IPS-NIHi7 (cell line): Measurements from ENCODE around the gene BANP.
"Not testable (repeated sequence)": the region's sequence is repeated elsewhere in the genome, so short reads cannot be mapped to it uniquely, and the experiment has no call there.

Source experiments
- DNase-seq: peaks from one replicate; pipeline ENCODE4 v3.0.0; 2012; ENCODE audit warnings: mixed read lengths; ENCODE audit errors: extremely low spot score

The BANP gene

GRCh38 chr16:88028177-88028930 lies 77.1 kb downstream of the BANP start:
- DNase-seq, result not testable (repeated sequence)

- no peak for DNase-seq
Observed at GRCh38 chr16:88030498-88030897, 79.3 kb downstream of the BANP start.

GRCh38 chr16:88030961-88031360 lies 79.7 kb downstream of the BANP start:
- not testable (repeated sequence) for DNase-seq

GRCh38 chr16:88033003-88033740 lies 81.9 kb downstream of the BANP start:
- DNase-seq, result not testable (repeated sequence)

- no peak for DNase-seq
Observed at GRCh38 chr16:88034770-88035169, 83.5 kb downstream of the BANP start.

DNA sequence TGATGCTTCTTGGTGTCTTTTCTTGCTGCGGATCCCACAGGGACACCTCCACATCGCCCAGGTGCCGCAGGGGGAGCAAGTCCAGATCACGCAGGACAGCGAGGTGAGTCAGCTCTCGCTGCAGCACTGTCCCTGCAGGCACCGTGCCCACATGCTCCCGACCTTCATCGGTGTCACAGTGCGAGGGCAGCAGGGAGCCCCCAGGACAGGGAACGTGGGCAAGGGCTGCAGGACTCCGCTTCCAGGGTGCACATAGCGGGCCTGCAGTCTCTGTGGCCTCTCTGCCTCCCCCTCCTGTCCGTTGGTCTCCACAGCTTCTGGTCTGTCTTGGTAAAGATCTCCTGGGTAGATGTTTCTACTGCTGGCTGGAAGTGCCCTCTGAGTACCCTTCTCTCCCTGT lies 84.1 kb downstream of the BANP start:
- DNase-seq, result no peak

DNA sequence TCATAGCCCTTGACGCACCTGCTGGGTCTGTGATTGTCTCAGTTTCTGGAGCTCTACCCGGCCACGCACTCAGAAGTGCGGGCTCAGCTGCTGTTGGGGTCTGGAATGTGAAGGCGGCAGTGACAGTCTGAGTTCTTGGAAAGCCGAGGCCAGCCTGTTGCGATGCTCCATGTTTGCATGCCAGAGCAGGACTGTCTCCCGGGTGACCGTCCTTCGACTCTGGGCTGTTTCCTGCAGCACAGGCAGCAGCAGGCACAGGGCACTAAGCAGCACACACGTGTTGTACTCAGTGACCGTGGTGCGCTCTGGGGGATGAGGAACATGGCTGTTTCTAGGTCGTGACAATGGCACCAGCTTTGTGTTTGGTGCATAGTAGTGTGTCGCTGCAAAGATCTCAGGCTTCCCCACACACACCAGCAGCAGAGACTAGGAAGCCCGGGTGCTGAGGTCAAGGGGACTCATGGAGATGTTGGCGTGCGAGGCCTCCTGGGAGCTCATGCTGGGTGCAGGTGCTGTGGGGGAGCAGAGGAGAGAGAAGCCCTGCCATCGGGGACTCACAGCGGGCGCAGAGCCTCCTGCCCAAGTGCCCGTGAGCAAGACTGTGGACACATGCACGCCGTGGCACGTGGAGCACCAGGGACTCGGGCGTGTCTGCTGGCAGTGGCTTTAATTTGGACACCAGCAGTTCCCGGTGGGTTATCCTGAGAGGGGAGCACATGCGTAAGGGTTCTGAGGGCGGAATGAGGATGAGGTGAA lies 84.8 kb downstream of the BANP start:
- not testable (repeated sequence) for DNase-seq

DNA sequence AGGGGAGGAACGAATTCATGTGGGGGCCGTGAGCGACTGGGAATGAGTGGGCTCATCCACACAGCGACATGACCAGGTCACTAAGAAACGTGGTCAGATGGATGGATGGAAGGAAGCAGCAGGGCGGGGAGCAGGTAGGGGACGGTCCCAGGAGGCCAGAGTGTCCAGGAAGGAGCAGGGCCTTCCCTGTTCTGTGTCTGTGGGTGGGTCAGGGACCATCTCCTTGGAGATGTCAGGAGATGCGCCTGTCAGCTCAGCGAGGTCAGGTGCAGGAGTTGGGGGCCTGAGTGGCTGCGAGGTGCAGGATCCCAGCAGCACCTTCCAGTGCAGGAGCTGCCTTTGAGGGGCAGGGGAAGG lies 85.4 kb downstream of the BANP start:
- not testable (repeated sequence) for DNase-seq

DNA sequence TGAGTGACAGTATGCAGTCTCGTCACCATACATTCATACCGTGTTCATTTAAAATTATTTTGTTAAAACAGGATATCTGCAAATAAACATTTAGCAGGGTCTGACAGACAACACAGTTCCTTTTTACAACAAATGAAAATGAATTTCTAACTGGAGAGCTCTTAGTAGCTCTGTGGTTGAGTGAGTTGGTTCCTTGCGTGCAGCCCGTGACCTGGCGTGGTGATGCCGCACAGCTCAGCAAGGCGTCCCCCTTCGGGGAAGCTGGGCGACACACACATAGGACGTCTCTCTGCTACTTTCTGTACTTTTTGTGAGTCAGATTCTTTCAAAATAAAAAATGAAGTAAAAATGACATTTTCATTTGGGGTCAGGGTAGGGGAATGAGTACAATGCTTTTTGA lies 86.1 kb downstream of the BANP start:
- not testable (repeated sequence) for DNase-seq

GRCh38 chr16:88037876-88038525 lies 86.8 kb downstream of the BANP start:
- not testable (repeated sequence) for DNase-seq

DNA sequence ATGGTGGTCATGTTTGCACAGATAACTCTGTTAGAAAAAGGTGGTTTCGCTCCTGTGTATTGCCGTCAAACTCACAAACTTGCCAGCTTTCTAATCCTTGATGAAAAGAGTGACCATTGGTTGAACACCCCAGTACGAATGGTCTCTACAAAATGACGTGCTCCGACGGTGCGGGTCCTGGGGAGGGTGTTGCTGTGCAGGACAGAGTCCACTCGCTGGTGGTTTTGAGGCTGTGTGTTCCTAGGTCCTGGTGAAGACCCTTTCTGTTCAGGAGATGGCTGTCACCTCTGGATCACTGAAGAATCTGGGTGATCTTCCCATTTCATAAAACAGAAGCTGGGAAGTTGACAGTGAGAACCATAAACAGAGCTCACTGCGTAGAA lies 87.3 kb downstream of the BANP start:
- DNase-seq, result not testable (repeated sequence)

GRCh38 chr16:88039591-88039990 lies 88.4 kb downstream of the BANP start:
- no peak for DNase-seq

DNA sequence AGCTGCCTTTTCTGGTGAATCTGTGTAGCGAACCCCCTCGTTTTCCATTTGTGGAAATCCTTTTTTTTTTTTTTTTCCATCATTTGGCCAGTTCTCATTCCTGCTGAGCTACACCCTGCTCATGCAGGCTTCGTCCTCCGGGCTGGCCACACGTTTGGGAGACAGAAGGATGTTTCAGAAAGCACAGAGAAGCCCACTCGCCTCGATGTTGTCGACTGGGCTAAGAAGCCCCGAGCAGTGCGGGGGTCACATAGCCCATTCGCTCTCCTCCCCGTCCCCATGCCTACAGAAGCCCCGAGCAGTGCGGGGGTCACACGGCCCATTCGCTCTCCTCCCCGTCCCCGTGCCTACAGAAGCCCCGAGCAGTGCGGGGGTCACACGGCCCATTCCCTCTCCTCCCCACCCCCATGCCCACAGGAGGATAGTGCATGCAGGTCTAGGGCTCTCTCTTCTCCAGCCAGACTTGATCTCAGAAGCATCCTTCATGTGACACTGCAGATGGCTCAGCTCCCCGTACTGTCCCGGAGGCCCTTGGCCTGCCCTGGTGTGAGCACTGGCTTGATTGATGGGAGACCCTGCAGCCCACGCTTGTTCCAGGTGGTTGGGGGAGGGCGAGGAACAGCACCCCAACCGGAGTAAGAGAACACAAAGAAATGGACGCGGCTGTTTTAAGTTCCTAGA lies 89.1 kb downstream of the BANP start:
- DNase-seq, result not testable (repeated sequence)

- not testable (repeated sequence) for DNase-seq
Observed at GRCh38 chr16:88040877-88041244, 89.6 kb downstream of the BANP start.

DNA sequence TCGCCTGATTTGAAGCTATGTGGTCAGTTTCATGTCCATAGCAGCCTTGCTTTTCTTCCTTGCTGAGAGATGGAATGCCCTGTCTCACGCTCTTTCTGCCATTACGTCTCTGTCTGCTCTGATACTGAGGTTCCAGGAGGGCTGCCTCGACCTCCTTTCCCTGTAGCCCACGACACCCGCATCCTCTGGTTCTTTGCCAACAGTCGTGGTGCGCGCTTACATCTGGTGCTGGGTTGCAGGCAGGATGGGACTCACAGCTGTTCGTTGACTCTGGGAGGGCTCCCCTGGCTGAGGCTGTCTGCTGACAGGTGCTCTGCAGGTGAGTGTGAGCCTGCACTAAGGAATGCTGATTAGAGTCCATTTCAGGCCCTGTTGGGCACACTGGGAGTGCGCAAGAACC lies 90.3 kb downstream of the BANP start:
- DNase-seq, result not testable (repeated sequence)

- not testable (repeated sequence) for DNase-seq
Observed at GRCh38 chr16:88041986-88042562, 90.8 kb downstream of the BANP start.

GRCh38 chr16:88043208-88043910 lies 92.1 kb downstream of the BANP start:
- not testable (repeated sequence) for DNase-seq

- not testable (repeated sequence) for DNase-seq
Observed at GRCh38 chr16:88044121-88044581, 92.9 kb downstream of the BANP start.

DNA sequence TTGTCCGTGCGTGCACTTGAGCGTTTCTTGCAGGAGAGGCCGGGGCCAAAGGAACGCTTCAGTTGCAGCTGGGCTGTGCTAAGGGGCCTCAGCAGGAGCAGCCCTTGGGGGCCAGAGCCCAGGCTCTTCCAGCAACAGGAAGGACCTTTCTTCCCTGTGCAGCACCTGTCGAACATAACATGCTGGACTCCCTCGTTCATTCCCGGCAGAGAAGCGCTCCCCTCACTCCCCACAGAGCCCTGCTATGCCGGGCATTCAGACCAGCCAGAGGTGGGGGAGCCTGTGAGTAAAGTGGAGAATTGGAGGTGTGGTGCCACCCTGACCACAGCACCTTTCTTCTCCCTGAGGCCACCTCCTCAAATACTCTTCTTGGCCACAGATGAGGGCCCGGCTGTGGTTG lies 94.1 kb downstream of the BANP start:
- DNase-seq, result not testable (repeated sequence)

- DNase-seq, result no peak
Observed at GRCh38 chr16:88045820-88046303, 94.6 kb downstream of the BANP start.
